Kidney (tissue), 14 donors: ENCODE measurements around the gene CEP250. TPM values are rescaled to one million over a fixed set of nuclear protein-coding genes. Genes with fewer than 3 reads are reported as not detected.
"Not testable (repeated sequence)": the region's sequence is repeated elsewhere in the genome, so short reads cannot be mapped to it uniquely, and the experiment has no call there.

Source experiments
- DNase-seq, 5 donors: peaks; one replicate each; pipeline ENCODE4 v3.0.0-alpha.2; 2013 to 2020
- FAIRE-seq: peaks from 2 replicates; lab custom pipeline; 2012; peaks lifted over from hg19 to GRCh38; lab: Jason Lieb, UNC
- H3K27ac ChIP-seq, 2 donors: one replicate each; pipeline ENCODE4 v1.7.0; 2013; ENCODE audit warnings: low read depth in 2 of 2, low read length in 2 of 2, inconsistent platforms in 1 of 2
- H3K27me3 ChIP-seq: one replicate; pipeline ENCODE4 v1.7.1; 2013; ENCODE audit warnings: low read length, inconsistent platforms; ENCODE audit not compliant: control insufficient read depth, insufficient read depth
- H3K36me3 ChIP-seq, 3 donors: one replicate each; pipeline versions ENCODE4 v1.7.0 to v1.7.1; 2013; ENCODE audit warnings: low read length in 3 of 3, control low read depth in 1 of 3, inconsistent platforms in 1 of 3; ENCODE audit not compliant: insufficient read depth in 3 of 3, control insufficient read depth in 2 of 3
- H3K4me1 ChIP-seq, 3 donors: one replicate each; pipeline versions ENCODE4 v1.7.0 to v1.7.1; 2013; ENCODE audit warnings: low read length in 3 of 3, inconsistent platforms in 1 of 3, low read depth in 1 of 3; ENCODE audit not compliant: control insufficient read depth in 2 of 3, insufficient read depth in 2 of 3
- H3K4me3 ChIP-seq, 3 donors: one replicate each; pipeline versions ENCODE4 v1.7.0 to v1.8.1; 2013; ENCODE audit warnings: low read length in 3 of 3, control low read depth in 1 of 3, inconsistent platforms in 1 of 3
- H3K9ac ChIP-seq, 3 donors: one replicate each; pipeline versions ENCODE4 v1.7.0 to v1.7.1; 2013; ENCODE audit warnings: low read length in 3 of 3, control low read depth in 1 of 3, inconsistent platforms in 1 of 3
- H3K9me3 ChIP-seq, 3 donors: one replicate each; pipeline versions ENCODE4 v1.7.0 to v1.7.1; 2013; ENCODE audit warnings: low read length in 3 of 3, control low read depth in 1 of 3, inconsistent platforms in 1 of 3; ENCODE audit not compliant: control insufficient read depth in 2 of 3, insufficient read depth in 1 of 3
- CTCF ChIP-seq: IDR thresholded peaks from 3 replicates; pipeline ENCODE4 v1.5.1; 2012; ENCODE audit warnings: mild to moderate bottlenecking, moderate library complexity, borderline replicate concordance; ENCODE audit not compliant: insufficient read depth; ENCODE audit errors: extremely low read depth
- intact Hi-C: fragments of 100-400 bp; cut with DNase I; formaldehyde crosslinking; loops from one replicate; pipeline ENCODE4 v1.11.1; 2022
- polyA plus RNA-seq: library from polyadenylated mRNA; stranded (reverse); fragments of 350-450 nt; fragmentation: Illumina TruSeq; extraction: RNeasy Lipid Tissue Mini Kit (QIAGEN cat#74804); gene quantifications from one replicate; pipeline ENCODE4 v1.2.3, GENCODE V29; 2014; ENCODE audit warnings: low read depth, low replicate concordance; ENCODE audit not compliant: insufficient read depth
- total RNA-seq: library from RNA; stranded (reverse); fragmentation: NEBNext Ultra II Directional; extraction: Animal tissue kit (Norgen Biotek cat#: 25700); gene quantifications from one replicate; pipeline ENCODE4 v1.2.1, GENCODE V29; 2021
- donor health status: control.
- donor health status: control.
- donor health status: control.
- donor health status: control.
- donor health status: control.
- donor health status: DM: yes; HTN: yes; CAD: no.
- donor health status: Normal renal cell carcinoma (clear cell type).

The CEP250 gene
- total and polyA plus RNA-seq, 2 donors from 2014 or later = 4.9 to 25.2 TPM

- no peaks in the 10 kb centered on the region for H3K4me1 ChIP-seq
- H3K4me3 ChIP-seq = no peak overlapping the region
- H3K9me3 ChIP-seq = no peaks in the 10 kb centered on the region
- TF ChIP-seq CTCF = no peak
- intact Hi-C loops = no loop called here
- FAIRE-seq = no peak
- no peak for DNase-seq
- no peaks in the 10 kb centered on the region for H3K36me3 ChIP-seq
- no peak overlapping the region for H3K9ac ChIP-seq
- no peak overlapping the region for H3K27ac ChIP-seq
- no peaks in the 10 kb centered on the region for H3K27me3 ChIP-seq
These were observed 1.8 kb upstream of the CEP250 start for GRCh38 chr20:35453647-35454046.

GRCh38 chr20:35456700-35457099, 1.3 kb downstream of the CEP250 start:
- not testable (repeated sequence) for FAIRE-seq

GRCh38 chr20:35457539-35457938, 2.1 kb downstream of the CEP250 start:
- not testable (repeated sequence) for H3K36me3 ChIP-seq

More at GRCh38 chr20:35456700-35457099, 1.3 kb downstream of the CEP250 start:
- H3K36me3 ChIP-seq, DNase-seq, intact Hi-C loops, H3K9me3 ChIP-seq, H3K4me1 ChIP-seq, H3K4me3 ChIP-seq, H3K27ac ChIP-seq, H3K9ac ChIP-seq, H3K27me3 ChIP-seq: not testable (repeated sequence)

GRCh38 chr20:35458388-35458787, 3.0 kb downstream of the CEP250 start:
- H3K9ac ChIP-seq = no peak overlapping the region
- no peak overlapping the region for H3K4me3 ChIP-seq
- H3K27me3 ChIP-seq = no peaks in the 10 kb centered on the region
- FAIRE-seq (no peak), DNase-seq (no peak)
- no peaks in the 10 kb centered on the region for H3K9me3 ChIP-seq
- no peak overlapping the region for H3K27ac ChIP-seq
- no peak for TF ChIP-seq CTCF
- H3K36me3 ChIP-seq = peaks cover 0 to 2% (median 0%) of the 10 kb centered on the region in 3 donors
- no peaks in the 10 kb centered on the region for H3K4me1 ChIP-seq
- intact Hi-C loops = no loop called here

More at GRCh38 chr20:35457539-35457938, 2.1 kb downstream of the CEP250 start:
- H3K27me3 ChIP-seq, intact Hi-C loops, H3K9me3 ChIP-seq, FAIRE-seq, H3K4me1 ChIP-seq, H3K9ac ChIP-seq, H3K4me3 ChIP-seq, H3K27ac ChIP-seq, DNase-seq: not testable (repeated sequence)
